Stimulated activated CD8-positive, alpha-beta memory T cell treated with anti-CD3 and anti-CD28 coated beads, Interleukin-7, amount 100 ng/mL, for 1 hour (primary cell): Measurements from ENCODE around the gene SV2C.
"Not testable (repeated sequence)": the region's sequence is repeated elsewhere in the genome, so short reads cannot be mapped to it uniquely, and the experiment has no call there.

Experiments used
- DNase-seq, 2 donors: peaks; one replicate each; pipeline ENCODE4 v3.0.0-alpha.2; 2020; ENCODE audit warnings: low read depth in 2 of 2

Gene SV2C

DNA sequence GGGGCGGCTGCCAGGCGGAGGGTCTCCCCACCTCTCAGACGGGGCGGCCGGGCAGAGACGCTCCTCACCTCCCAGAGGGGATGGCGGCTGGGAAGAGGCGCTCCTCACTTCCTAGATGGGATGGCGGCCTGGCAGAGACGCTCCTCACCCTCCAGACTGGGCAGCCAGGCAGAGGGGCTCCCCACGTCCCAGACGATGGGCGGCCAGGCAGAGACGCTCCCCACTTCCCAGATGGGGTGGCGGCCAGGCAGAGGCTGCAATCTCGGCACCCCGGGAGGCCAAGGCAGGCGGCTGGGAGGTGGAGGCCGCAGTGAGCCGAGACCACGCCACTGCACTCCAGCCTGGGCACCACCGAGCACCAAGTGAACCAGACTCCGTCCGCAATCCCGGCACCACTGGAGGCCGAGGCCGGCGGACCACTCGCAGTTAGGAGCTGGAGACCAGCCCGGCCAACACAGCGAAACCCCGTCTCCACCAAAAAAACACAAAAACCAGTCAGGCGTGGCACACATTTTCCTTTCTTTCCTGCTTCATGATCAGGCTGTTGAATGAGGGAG, 253.1 kb downstream of the SV2C start:
- not testable (repeated sequence) for DNase-seq

GRCh38 chr5:76337953-76338451, 254.8 kb downstream of the SV2C start:
- peak in 1 of 2 donors; percentile 20 for DNase-seq

DNA sequence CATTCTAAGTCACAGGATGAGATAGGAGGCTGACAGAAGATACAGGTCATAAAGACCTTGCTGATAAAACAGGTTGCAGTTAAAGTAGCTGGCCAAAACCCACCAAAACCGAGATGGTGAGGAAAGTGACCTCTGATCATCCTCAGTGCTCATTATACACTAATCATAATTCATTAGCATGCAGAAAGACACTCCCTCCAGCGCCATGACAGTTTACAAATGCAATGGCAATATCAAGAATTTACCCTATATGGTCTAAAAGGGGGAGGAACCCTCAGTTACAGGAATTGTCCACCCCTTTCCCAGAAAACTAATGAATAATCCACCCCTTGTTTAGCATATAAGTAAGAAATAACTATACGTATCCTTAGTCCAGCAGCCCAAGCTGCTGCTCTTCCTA, 256.7 kb downstream of the SV2C start:
- no peak for DNase-seq

DNA sequence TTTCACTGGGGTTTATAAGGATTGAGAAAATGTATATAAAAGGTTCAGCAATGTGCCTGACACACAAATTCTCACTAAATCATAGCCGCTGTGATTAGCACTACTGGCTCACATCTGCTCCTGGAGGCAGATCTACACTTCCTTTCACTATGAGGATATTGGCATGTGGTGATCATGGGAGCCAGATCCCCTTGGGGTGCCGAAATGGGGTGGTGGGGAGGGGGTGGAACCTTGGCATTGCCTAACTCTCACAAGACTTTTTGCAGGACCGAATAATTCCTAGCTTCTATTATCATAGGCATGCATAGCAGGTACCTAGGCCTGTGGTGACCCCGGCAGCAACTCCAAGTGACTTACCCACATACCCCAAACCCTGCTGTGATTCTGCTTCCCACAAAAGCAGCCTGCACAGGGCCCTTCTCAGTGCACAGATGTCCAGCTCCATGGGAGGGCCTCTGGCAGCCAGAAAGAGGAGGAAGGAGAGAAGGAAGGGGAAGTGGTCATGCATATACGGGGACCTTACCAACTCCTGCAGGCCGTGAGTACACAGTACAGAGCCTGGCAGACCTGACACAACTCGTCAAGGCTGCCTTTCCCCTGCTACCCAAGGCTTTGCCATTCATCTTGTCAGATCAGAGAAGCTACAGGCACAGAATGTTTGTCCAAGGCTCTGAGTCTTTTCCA, 258.6 kb downstream of the SV2C start:
- no peak for DNase-seq

DNA sequence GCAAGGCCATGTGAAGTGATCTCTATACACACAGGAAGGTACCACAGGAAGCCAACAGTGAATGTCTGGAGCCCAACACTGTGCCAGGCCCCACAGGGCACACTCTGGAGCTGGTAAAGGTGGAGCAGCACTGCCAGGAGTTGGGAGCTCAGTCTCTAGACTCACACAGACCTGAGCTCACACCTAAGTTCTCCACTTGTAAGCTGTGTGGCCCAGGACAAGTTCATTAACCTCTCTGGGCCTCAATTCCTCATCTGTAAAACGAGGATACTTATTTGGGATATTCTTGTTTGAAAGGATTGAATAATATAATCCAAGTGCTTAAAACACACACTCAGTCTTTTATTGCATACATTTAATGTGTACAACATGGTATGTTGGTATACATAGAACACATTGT, 259.3 kb downstream of the SV2C start:
- DNase-seq, result no peak

GRCh38 chr5:76345582-76345981, 262.4 kb downstream of the SV2C start:
- no peak for DNase-seq

GRCh38 chr5:76351176-76351575, 268.0 kb downstream of the SV2C start:
- DNase-seq, result no peak

DNA sequence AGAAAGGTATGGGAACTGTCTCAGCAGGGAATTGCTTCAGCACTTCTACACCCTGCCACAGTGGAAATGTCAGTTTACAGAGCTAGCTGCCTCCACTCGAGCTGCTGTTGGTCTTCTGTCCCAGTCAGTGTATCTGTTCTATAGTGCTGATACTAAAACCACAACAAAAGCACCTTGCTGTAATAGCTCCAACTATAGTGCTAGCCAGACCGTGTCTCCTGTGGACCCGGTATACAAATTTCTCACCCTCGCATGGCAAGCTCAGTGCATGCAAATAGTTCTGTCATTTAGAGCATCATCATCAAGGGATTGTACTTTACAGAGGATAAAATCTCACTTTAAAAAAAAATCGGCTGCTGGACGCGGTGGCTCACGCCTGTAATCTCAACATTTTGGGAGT, 268.4 kb downstream of the SV2C start:
- no peak for DNase-seq

DNA sequence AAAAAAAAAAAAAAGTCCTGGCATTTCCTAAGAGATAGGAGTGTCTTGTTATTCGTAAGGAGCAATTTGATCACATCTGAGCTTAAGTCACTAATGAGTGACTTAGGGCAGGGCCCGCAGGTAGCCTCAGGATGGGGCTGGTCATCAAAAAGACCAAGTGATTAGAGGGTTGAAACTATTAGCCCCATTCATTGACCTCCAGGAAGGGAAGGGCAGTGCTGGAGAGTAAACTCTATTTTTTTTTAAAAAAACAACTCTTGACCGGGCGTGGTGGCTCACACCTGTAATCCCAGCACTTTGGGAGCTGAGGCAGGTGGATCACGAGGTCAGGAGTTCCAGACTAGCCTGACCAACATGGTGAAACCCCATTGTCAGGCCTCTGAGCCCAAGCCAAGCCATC, 273.7 kb downstream of the SV2C start:
- DNase-seq, result no peak

DNA sequence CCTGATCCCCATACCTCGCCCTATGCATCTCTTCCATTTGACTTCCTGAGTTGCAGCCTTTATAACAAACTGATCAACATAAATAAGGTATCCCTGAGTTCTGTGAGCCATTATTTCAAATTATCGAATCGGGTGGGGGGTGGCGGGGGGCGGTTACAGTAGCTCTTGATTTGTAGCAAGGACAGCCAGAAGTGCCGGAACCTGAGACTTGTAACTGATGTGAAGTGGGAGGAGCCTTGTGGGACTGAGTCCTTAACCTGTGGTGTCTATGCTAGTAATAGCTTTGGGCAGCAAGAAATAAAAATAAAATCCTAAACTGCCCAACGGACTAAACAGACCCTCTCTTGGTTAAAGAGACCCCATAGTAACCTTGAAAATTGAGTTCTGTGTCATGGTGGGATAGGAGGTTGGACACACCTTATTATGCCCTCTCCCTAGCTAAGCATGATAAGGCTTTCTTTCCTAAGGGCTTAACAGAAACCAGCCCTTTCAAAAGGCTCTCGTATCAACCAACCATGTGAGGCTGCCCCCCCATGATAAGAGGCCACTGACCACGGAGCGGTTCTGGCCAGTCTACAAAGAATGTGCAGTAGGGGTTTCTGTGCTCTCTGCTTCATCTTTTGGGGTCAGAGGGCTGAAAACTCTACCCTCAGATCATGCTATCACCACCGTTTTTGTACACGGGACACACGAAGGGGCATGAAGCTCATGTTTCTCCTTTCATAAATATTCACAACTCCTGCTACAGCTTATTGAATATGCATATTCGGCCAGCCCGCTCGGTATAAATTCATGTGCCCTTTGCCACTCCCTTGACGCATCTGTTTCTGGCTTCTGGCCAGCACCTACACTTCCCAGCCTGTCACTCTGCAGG, 280.4 kb downstream of the SV2C start:
- no peak for DNase-seq

- DNase-seq, result no peak
Measured at GRCh38 chr5:76364226-76364589, 281.0 kb downstream of the SV2C start.

DNA sequence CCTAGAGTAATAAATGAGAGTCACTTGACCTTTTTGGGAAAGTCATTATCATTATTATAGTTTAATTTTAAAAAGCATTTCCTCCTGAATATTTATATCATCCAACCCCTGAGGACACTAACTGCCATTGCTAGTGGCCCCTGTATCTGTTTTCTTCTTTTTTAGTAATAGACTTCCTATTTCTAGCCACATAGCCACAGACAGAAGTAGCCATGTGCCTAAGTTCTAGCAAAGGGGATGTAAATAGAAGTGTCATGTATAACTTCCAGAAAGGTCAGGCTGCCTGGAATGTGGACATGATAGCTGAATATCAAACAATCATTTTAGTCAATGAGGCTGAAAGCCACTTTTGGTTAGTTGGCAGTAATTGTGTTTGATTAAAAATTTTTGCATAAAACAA, 282.4 kb downstream of the SV2C start:
- no peak for DNase-seq

DNA sequence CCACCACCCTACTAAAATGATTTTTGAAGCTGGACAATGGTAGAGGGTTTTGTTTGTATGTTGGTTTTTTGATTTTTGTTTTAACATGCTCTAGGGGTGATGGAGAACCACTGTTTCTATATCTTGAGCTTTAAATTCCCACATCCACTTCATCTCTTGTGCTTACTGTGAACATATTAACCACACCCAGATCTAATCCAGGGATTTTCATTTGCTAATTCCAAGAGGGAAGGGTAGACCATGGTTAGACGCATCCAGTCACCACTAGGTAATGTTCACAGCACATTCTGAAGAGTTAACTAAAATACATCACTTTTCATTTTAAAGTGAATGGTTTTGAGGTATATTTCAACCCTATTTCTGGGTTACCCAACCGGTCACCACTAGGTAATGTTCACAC, 283.4 kb downstream of the SV2C start:
- DNase-seq, result no peak

GRCh38 chr5:76367623-76368371, 284.6 kb downstream of the SV2C start:
- DNase-seq, result no peak

DNA sequence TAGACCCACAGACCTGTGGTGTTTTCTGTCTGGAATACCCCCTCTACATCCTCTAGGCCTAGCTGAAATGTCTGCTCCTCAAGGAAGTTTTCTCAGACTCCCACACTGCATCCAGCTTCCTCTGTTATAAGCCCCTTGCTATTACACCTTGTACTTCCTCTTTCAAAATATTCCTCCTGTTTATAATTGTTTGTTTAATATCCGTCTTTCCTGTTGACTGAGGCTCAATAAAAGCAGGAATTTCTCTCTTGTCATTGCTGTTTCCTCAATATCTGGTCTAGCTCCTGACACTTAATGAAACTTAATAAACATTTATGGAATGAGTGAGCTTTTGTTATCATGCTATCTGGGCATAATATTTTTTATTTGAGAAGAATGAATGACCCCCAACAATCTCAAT, 285.8 kb downstream of the SV2C start:
- no peak for DNase-seq

GRCh38 chr5:76369668-76370067, 286.5 kb downstream of the SV2C start:
- DNase-seq, result not testable (repeated sequence)

DNA sequence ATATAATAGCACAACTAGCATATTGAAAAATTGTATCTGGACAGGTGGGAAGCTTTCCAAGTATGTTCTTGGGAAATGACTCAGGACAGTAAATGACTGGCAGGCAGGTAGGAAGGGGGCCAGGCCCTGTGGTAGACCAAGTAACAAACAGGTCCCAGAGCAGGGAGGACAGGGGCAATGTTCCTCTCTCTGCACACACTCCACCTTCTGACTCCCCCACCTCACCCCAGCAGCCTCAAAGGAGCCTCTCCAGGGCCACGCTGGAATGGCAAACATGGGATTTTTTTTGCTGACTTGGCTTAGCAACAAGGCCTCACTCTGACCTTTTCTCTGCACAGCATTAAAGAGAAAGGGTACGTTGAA, 288.8 kb downstream of the SV2C start:
- DNase-seq, result no peak

- DNase-seq, result no peak
Measured at GRCh38 chr5:76372323-76373054, 289.3 kb downstream of the SV2C start.

GRCh38 chr5:76376148-76376865, 293.1 kb downstream of the SV2C start:
- no peak for DNase-seq

DNA sequence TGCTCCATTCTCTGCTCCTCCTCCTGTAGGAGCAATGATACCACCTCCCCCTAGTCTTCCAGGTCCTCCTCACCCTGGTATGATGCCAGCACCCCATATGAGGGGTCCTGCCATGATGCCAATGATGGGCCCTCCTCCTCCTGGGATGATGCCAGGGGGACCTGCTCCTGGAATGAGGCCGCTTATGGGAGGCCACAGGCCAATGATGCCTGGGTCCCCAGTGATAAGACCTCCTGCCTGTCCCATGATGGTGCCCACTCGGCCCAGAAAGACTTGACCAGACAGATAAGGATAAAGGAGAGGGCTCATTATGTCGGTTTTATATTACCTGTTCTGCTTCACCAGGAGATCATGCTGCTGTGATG, 293.7 kb downstream of the SV2C start:
- no peak for DNase-seq

- no peak for DNase-seq
Measured at GRCh38 chr5:76378355-76378754, 295.2 kb downstream of the SV2C start.
